ENCODE measurements around the gene STEAP1B.
"Not testable (repeated sequence)": the region's sequence is repeated elsewhere in the genome, so short reads cannot be mapped to it uniquely, and the experiment has no call there.

The STEAP1B gene

DNA sequence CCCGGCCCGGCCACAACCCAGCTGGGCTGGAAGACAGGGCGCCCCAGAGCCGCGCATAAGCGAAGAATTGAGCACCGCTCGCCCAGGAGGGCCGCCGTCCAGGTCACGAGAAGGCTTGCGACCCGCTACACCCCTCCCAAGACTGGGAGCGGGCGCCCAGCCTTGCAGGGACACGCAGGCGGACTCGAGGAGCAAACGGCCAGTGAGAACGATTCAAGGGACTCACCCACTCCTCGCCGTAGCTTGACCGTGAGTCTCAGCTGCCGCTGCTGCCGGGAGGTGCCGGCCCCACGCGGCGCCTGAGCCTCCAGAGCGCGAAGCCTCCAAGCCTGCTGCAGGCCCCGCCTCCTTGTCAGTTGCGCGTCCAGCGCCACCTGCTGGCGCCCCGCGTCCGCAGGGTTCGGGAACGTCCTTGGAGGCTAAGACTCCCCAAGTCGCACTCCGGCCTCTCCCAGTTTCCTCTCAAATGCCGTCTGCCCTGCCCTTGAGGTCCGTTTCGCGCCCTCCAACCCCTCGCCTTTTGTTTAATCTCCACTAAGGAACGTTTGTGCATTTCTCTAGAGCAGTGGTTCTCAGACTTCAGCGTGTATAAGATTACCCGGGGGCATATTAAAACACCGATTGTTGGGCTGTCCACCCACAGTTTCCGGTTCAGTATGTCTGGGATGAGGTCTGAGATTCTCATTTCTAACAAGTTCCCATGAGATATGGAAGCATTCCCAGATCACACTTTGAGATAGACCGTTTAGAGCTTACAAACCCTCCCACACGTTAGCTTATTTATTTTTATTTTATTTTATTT is at the start of gene STEAP1B:
Gene STEAP1B (minus strand): TSS at position 301 of the 802 bp plus-strand sequence. CDS start 5,333 bp downstream, outside the sequence.
- not testable (repeated sequence) for H3K27me3 ChIP-seq (ENCODE audit: insufficient read depth, insufficient read length); H3K9me3 ChIP-seq (ENCODE audit: insufficient read depth, low read length); H3K36me3 ChIP-seq (ENCODE audit: insufficient read depth, insufficient read length, low read length); H3K4me1 ChIP-seq (ENCODE audit: insufficient read depth, insufficient read length)
- Histone ChIP-seq H3K9ac (ENCODE audit: insufficient read length, low read depth) (peak within 1 kb of the TSS; percentile 86), H3K4me3 (ENCODE audit: insufficient read length, low read depth) (peak within 1 kb of the TSS; percentile 66)
- DNase-seq (ENCODE audit: low read depth, low spot score) = peak; percentile 98

DNA sequence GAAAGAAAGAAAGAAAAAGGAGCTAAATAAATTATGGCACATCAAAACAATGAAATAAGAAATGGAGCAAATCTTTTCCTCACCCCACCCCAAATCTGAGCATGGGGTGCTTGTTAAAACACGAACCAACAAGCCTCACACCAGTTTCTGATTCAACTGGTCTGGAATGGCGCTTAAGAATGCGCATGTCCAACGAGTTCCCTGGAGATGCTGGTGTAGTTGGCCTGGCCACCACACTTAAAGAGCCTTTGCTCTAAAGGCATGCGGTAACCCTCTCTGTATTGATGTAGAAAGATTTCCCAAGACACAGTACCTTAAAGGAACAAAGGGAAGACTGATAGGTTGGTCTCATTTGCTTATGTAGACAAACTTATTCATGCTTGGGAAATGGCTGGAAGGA is 49.1 kb upstream of the STEAP1B start:
- Histone ChIP-seq H3K9ac (ENCODE audit: insufficient read length, low read depth) (peak overlapping the region; percentile 95), H3K27me3 (ENCODE audit: insufficient read depth, insufficient read length) (no peaks in the 10 kb centered on the region), H3K36me3 (ENCODE audit: insufficient read depth, insufficient read length, low read length) (no peaks in the 10 kb centered on the region), H3K9me3 (ENCODE audit: insufficient read depth, low read length) (no peaks in the 10 kb centered on the region), H3K4me3 (ENCODE audit: insufficient read length, low read depth) (peak overlapping the region; percentile 88), H3K4me1 (ENCODE audit: insufficient read depth, insufficient read length) (no peaks in the 10 kb centered on the region)
- no peak for TF ChIP-seq SUZ12 (IDR thresholded peaks at IDR 0.05; ENCODE audit: extremely low read depth, insufficient read depth, insufficient read length)
- TF ChIP-seq YY1 (IDR thresholded peaks at IDR 0.05; ENCODE audit: insufficient read depth, insufficient read length) = no peak
- no peak for TF ChIP-seq ZNF274 (IDR thresholded peaks at IDR 0.05; ENCODE audit: low read depth, low read length)
- peak; percentile 88 for DNase-seq (ENCODE audit: low read depth, low spot score)

DNA sequence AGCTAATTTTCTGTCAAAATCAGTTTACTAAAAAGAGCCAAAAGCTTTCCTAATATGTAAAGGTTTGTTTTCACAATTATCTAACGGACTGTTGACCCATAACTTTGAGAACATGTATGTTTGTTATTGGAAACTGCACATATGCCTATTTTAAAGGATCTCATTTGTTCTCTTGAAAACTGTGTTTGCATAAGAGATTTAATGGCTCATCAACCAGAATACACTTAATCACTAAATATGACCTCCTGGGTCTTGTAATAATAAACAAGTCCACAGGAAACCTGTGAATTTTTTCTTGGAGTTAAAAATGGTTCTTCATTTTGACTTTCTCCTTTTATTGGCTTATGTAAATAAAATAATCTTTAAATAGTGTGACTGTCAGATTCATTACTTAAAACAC is 48.3 kb upstream of the STEAP1B start:
- DNase-seq (ENCODE audit: low read depth, low spot score) = no peak

DNA sequence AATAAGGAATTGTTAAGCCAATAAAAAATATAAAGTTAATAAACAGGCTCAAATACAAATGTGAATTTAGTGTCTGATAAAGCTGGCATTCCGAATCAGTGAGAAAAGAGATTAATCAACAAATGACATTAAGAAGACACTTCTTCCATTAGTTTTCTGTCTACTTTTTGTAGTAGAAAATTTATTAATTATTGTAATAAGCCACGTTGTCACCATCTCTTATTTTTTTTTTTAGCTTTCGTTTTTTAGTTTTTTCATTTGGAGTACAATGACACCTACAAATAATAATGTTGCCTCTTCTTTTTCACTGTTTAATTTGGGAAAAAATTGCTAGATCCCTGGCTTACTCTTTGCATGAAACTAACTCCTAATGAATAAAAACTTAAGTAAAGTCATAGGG is 46.8 kb upstream of the STEAP1B start:
- no peak for TF ChIP-seq YY1 (IDR thresholded peaks at IDR 0.05; ENCODE audit: insufficient read depth, insufficient read length)
- TF ChIP-seq ZNF274 (IDR thresholded peaks at IDR 0.05; ENCODE audit: low read depth, low read length) = no peak
- TF ChIP-seq SUZ12 (IDR thresholded peaks at IDR 0.05; ENCODE audit: extremely low read depth, insufficient read depth, insufficient read length) = no peak

More for the DNA sequence above, 48.3 kb upstream of the STEAP1B start:
- H3K9ac ChIP-seq (ENCODE audit: insufficient read length, low read depth) = no peak overlapping the region
- H3K36me3 ChIP-seq (ENCODE audit: insufficient read depth, insufficient read length, low read length) = no peaks in the 10 kb centered on the region
- no peaks in the 10 kb centered on the region for H3K27me3 ChIP-seq (ENCODE audit: insufficient read depth, insufficient read length)
- TF ChIP-seq ZNF274 (IDR thresholded peaks at IDR 0.05; ENCODE audit: low read depth, low read length) (no peak), YY1 (IDR thresholded peaks at IDR 0.05; ENCODE audit: insufficient read depth, insufficient read length) (no peak), SUZ12 (IDR thresholded peaks at IDR 0.05; ENCODE audit: extremely low read depth, insufficient read depth, insufficient read length) (no peak)
- H3K4me1 ChIP-seq (ENCODE audit: insufficient read depth, insufficient read length) = no peaks in the 10 kb centered on the region
- H3K9me3 ChIP-seq (ENCODE audit: insufficient read depth, low read length) = no peaks in the 10 kb centered on the region
- no peak overlapping the region for H3K4me3 ChIP-seq (ENCODE audit: insufficient read length, low read depth)

DNA sequence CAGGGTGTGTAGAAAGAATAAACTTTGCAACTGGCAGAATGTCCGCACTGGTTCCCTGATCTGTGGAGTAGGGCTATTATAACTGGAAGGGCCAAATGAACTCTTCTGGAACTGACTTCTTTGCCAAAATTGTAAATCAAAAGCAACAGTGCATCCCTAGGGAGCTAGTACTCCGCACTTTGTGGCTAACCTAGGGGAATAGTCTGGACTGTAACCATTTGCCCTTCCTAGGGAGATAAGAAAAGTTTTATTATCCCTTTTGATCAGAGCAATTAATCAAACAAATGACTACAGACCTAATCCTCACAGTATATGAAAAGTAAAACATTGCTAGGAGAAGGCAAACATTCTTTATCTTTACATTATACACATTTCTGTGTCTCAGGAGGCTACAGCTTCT is 45.5 kb upstream of the STEAP1B start:
- Histone ChIP-seq H3K4me1 (ENCODE audit: insufficient read depth, insufficient read length) (no peaks in the 10 kb centered on the region), H3K36me3 (ENCODE audit: insufficient read depth, insufficient read length, low read length) (no peaks in the 10 kb centered on the region), H3K9me3 (ENCODE audit: insufficient read depth, low read length) (no peaks in the 10 kb centered on the region), H3K4me3 (ENCODE audit: insufficient read length, low read depth) (no peak overlapping the region), H3K27me3 (ENCODE audit: insufficient read depth, insufficient read length) (no peaks in the 10 kb centered on the region), H3K9ac (ENCODE audit: insufficient read length, low read depth) (no peak overlapping the region)
- TF ChIP-seq ZNF274 (IDR thresholded peaks at IDR 0.05; ENCODE audit: low read depth, low read length) = no peak
- TF ChIP-seq SUZ12 (IDR thresholded peaks at IDR 0.05; ENCODE audit: extremely low read depth, insufficient read depth, insufficient read length) = no peak
- no peak for TF ChIP-seq YY1 (IDR thresholded peaks at IDR 0.05; ENCODE audit: insufficient read depth, insufficient read length)
- no peak for DNase-seq (ENCODE audit: low read depth, low spot score)

More for the DNA sequence above, 46.8 kb upstream of the STEAP1B start:
- Histone ChIP-seq H3K36me3 (ENCODE audit: insufficient read depth, insufficient read length, low read length) (no peaks in the 10 kb centered on the region), H3K27me3 (ENCODE audit: insufficient read depth, insufficient read length) (no peaks in the 10 kb centered on the region), H3K4me1 (ENCODE audit: insufficient read depth, insufficient read length) (no peaks in the 10 kb centered on the region), H3K9ac (ENCODE audit: insufficient read length, low read depth) (no peak overlapping the region), H3K4me3 (ENCODE audit: insufficient read length, low read depth) (no peak overlapping the region), H3K9me3 (ENCODE audit: insufficient read depth, low read length) (no peaks in the 10 kb centered on the region)
- DNase-seq (ENCODE audit: low read depth, low spot score) = no peak

DNA sequence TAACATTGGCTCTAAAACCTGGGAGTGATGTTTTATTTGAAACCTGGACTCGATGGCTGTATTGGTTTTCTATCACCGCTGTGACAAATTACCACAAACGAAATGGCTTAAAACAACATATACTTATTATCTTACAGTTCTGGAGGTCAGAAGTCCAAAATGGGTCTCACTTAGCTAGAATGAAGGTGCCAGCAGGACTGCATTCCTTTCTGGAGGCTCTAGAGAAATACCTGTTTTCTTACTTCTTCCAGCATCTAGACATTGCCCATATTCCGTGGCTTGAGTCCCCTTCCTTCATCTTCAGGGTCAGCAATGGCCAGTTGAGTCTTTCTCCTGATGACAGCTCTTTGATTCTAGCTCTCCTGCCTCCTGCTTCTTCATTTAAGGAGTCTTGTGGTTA is 44.3 kb upstream of the STEAP1B start:
- H3K4me1 ChIP-seq (ENCODE audit: insufficient read depth, insufficient read length) = no peaks in the 10 kb centered on the region
- H3K27me3 ChIP-seq (ENCODE audit: insufficient read depth, insufficient read length) = no peaks in the 10 kb centered on the region
- no peak overlapping the region for H3K4me3 ChIP-seq (ENCODE audit: insufficient read length, low read depth)
- H3K9ac ChIP-seq (ENCODE audit: insufficient read length, low read depth) = no peak overlapping the region
- H3K9me3 ChIP-seq (ENCODE audit: insufficient read depth, low read length) = no peaks in the 10 kb centered on the region
- no peak for DNase-seq (ENCODE audit: low read depth, low spot score)
- TF ChIP-seq SUZ12 (IDR thresholded peaks at IDR 0.05; ENCODE audit: extremely low read depth, insufficient read depth, insufficient read length) (no peak), ZNF274 (IDR thresholded peaks at IDR 0.05; ENCODE audit: low read depth, low read length) (no peak), YY1 (IDR thresholded peaks at IDR 0.05; ENCODE audit: insufficient read depth, insufficient read length) (no peak)
- no peaks in the 10 kb centered on the region for H3K36me3 ChIP-seq (ENCODE audit: insufficient read depth, insufficient read length, low read length)

DNA sequence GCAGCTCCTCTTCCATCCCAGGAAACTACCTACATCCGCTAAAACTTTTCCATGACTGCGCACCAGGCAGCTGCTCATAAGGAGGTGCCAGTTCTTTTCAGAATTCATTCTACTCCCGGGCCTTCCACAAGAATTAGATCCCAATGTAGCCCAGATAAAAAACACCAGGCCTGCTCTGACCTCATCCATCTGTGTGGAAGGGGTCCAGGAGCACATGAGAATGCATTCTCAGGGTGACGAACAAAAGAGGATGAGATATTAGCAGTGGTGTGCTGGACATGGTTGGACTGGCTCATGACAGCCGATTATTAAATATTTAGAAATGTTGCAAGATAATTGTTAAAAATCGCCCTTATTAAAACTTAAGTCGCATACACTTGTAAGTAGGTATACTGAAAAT is 43.2 kb upstream of the STEAP1B start:
- Histone ChIP-seq H3K9ac (ENCODE audit: insufficient read length, low read depth) (no peak overlapping the region), H3K27me3 (ENCODE audit: insufficient read depth, insufficient read length) (no peaks in the 10 kb centered on the region), H3K9me3 (ENCODE audit: insufficient read depth, low read length) (no peaks in the 10 kb centered on the region), H3K4me1 (ENCODE audit: insufficient read depth, insufficient read length) (no peaks in the 10 kb centered on the region), H3K36me3 (ENCODE audit: insufficient read depth, insufficient read length, low read length) (no peaks in the 10 kb centered on the region), H3K4me3 (ENCODE audit: insufficient read length, low read depth) (no peak overlapping the region)
- TF ChIP-seq SUZ12 (IDR thresholded peaks at IDR 0.05; ENCODE audit: extremely low read depth, insufficient read depth, insufficient read length) = no peak
- no peak for TF ChIP-seq YY1 (IDR thresholded peaks at IDR 0.05; ENCODE audit: insufficient read depth, insufficient read length)
- no peak for DNase-seq (ENCODE audit: low read depth, low spot score)
